Hematopoietic multipotent progenitor cell treated with erythropoietin and hydrocortisone succinate and interleukin-3 and kit ligand, for 6 days (in vitro differentiated cells): ENCODE results near the gene FUT1.

Source experiments
- DNase-seq: peaks from one replicate; pipeline ENCODE4 v3.0.0-alpha.2; 2015

FUT1 gene

GRCh38 chr19:48768171-48768753 is 15.8 kb upstream of the FUT1 start:
- DNase-seq: peak; percentile 69

- peak; percentile 90 for DNase-seq
Measured at GRCh38 chr19:48765816-48766215, 13.4 kb upstream of the FUT1 start.

GRCh38 chr19:48760504-48761205 is 8.2 kb upstream of the FUT1 start:
- DNase-seq: no peak

GRCh38 chr19:48757741-48758144 is 5.3 kb upstream of the FUT1 start:
- no peak for DNase-seq

- DNase-seq: no peak
Measured at GRCh38 chr19:48757089-48757675, 4.7 kb upstream of the FUT1 start.

- DNase-seq: no peak
Measured at GRCh38 chr19:48756686-48757085, 4.2 kb upstream of the FUT1 start.

- no peak for DNase-seq
Measured at GRCh38 chr19:48756212-48756611, 3.8 kb upstream of the FUT1 start.

- no peak for DNase-seq
Measured at GRCh38 chr19:48755787-48756186, 3.3 kb upstream of the FUT1 start.

- no peak for DNase-seq
Measured at GRCh38 chr19:48755084-48755641, 2.7 kb upstream of the FUT1 start, which contains the start of gene FGF21. TSS of gene FGF21 (plus strand) at chr19:48755524. CDS start at chr19:48756237, 713 bp downstream.

- peak; percentile 64 for DNase-seq
Measured at GRCh38 chr19:48751845-48752495, 471 bp downstream of the FUT1 start.

GRCh38 chr19:48750771-48751504 is 1.5 kb downstream of the FUT1 start:
- no peak for DNase-seq

- DNase-seq: no peak
Measured at GRCh38 chr19:48750351-48750750, 2.1 kb downstream of the FUT1 start.

GRCh38 chr19:48749571-48750198 is 2.8 kb downstream of the FUT1 start:
- DNase-seq: no peak

GRCh38 chr19:48746738-48747575 is 5.5 kb downstream of the FUT1 start, which contains the start of gene IZUMO1:
TSS of gene IZUMO1 (minus strand) at chr19:48746909. CDS start at chr19:48745859, 1,050 bp downstream.
- peak; percentile 97 for DNase-seq

- DNase-seq: no peak
Measured at GRCh38 chr19:48746110-48746509, 6.3 kb downstream of the FUT1 start.

- DNase-seq: peak; percentile 95
Measured at GRCh38 chr19:48745208-48745995, 7.0 kb downstream of the FUT1 start.

GRCh38 chr19:48742096-48742495 is 10.3 kb downstream of the FUT1 start:
- no peak for DNase-seq

- peak; percentile 91 for DNase-seq
Measured at GRCh38 chr19:48741129-48741999, 11.1 kb downstream of the FUT1 start.
